GM15510 (cell line): Measurements from ENCODE around the gene MYL6.

Source experiments
- POLR2A ChIP-seq: IDR thresholded peaks from 3 replicates; pipeline ENCODE4 v1.6.1; 2011; ENCODE audit warnings: borderline replicate concordance; ENCODE audit not compliant: insufficient read length; ENCODE audit errors: extremely low read depth

MYL6 gene

DNA sequence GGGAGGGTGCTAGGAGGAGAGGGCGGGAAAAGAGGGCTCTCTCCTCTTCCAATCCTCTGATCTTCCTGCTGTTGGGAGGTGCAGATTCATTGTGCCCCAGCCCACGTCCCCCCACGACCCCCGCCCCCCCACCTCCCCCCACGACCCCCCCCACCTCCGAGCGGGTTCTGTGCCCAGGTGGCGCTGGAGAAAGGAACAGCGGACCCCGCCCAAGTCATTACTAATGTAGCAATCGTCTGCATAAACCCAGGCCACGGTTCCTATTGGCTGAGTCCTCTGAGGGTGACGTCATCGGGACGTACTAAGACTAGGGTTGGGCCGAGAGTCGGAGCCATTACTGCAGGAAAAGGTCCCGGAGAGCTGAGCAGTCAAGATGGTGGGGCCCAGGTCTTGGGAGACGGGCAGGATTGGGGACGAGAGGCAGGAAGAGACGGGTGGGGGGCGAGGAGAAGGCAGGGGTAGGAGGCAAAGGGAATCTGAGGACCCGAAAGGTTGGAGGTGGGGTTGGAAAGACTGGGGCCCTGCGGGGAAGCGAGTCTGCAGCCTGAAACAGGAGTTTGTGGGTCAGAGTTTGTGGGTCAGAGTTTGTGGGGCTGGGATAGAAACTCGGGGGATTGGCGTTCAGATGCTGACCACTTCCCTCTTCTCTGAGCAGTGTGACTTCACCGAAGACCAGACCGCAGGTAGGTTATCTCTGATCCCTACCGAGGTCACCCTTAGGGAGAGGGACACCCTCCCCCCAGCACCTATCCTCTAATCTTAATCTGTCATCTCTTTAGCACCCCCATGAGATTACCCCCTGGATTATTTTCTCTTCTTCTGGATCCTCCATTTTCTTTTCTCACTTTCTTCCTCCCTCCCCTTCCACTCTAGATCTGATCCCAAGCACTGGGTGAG, at the start of gene MYL6:
TSS of gene MYL6 (plus strand) at position 331 of the 897 bp plus-strand sequence. CDS start at position 374, 43 bp downstream.
- TF ChIP-seq POLR2A: peak; percentile 98

DNA sequence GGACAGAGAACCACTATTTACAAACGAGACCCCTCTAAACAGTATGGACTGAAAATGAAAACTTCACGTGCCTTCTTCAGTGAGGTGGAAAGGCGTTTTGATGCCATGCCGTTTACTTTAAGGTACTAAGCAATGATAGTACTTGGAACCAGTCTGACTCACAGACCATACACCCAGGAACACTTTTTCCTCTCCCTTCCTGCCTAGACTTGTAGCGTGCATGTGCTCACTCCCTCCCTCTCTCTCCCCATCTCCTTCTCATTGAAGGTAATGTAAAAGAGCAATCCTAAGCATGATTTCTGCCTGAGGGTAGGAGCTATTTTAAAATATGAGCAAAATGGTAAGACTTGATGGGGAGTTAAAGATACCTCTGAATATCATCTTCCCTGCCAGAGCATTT, 47.6 kb upstream of the MYL6 start:
- TF ChIP-seq POLR2A: no peak

DNA sequence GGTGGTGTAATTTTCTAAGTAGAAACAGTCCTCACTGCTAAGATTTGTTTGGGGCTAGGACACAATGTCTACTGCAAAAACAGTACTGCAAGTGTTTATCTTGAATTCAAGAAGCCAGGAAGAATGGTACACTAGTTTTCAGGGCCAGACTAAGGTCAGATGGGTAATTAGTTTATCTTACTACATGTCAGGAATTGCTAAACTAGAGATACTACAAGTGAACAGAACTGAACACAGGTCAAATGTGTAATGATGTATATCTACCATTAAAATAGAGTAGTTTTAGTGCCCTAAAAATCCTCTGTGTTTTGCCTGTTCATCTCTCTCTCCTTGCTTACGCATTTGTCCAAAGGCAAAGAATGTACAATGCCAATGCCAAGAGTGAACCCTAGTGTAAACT, 44.1 kb upstream of the MYL6 start:
- no peak for TF ChIP-seq POLR2A

DNA sequence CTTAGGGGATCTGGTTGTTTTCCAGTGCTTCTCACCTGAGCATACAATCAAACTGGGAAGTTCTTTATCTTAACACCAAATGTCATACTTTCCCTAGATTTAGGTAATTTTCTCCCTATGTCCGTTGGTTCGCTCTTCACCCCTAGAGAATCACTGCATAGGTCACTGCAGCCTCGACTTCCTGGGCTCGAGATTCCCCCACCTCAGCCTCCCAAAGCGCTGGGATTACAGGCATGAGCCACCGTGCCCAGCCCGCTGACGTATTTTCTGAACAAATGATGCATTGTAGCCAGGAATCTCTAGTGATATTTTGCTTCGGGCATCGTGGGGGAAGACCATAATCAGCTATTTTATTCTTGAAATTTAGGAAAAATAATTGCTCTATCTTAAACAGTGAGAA, 42.8 kb upstream of the MYL6 start:
- TF ChIP-seq POLR2A: no peak

- peak; percentile 99 for TF ChIP-seq POLR2A
Measured at GRCh38 chr12:56116267-56117081, 41.7 kb upstream of the MYL6 start, which contains the start of gene RPL41. TSS of gene RPL41 (plus strand) at chr12:56116633.

GRCh38 chr12:56117778-56118687, 40.1 kb upstream of the MYL6 start, which contains the start of gene ZC3H10:
TSS of gene ZC3H10 (plus strand) at chr12:56118266. CDS start at chr12:56120563, 2,297 bp downstream.
- TF ChIP-seq POLR2A: peak; percentile 94

- TF ChIP-seq POLR2A: no peak
Measured at GRCh38 chr12:56118688-56119357, 39.3 kb upstream of the MYL6 start.

GRCh38 chr12:56119361-56119796, 38.8 kb upstream of the MYL6 start:
- no peak for TF ChIP-seq POLR2A

- no peak for TF ChIP-seq POLR2A
Measured at GRCh38 chr12:56120158-56120846, 37.9 kb upstream of the MYL6 start.

GRCh38 chr12:56121204-56121870, 36.8 kb upstream of the MYL6 start:
- no peak for TF ChIP-seq POLR2A

- no peak for TF ChIP-seq POLR2A
Measured at GRCh38 chr12:56122637-56123036, 35.5 kb upstream of the MYL6 start.

GRCh38 chr12:56124133-56124532, 34.0 kb upstream of the MYL6 start:
- no peak for TF ChIP-seq POLR2A

DNA sequence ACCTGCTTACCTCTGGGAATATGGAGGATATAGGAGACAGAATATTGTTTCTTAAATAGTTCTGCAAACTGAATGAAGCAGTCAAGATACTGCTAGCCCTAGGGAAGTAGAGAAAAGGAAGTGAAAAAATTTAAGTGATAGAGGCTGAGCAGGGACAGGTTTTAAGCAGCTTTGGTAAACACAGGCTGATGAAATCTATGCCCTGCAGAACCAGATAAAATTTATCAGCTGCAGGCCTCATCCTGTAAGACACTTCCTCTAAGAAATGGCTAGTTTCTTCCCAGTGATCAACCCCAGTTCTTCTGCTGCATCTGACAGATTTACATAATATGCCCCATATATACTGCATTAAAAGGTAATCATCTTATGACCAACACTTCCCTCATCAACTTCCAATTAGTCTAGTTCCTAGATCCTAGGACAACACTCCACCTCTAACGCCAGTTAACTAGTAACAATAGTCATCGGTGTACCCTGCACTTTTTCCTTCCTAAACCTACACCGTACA, 31.4 kb upstream of the MYL6 start:
- TF ChIP-seq POLR2A: no peak

DNA sequence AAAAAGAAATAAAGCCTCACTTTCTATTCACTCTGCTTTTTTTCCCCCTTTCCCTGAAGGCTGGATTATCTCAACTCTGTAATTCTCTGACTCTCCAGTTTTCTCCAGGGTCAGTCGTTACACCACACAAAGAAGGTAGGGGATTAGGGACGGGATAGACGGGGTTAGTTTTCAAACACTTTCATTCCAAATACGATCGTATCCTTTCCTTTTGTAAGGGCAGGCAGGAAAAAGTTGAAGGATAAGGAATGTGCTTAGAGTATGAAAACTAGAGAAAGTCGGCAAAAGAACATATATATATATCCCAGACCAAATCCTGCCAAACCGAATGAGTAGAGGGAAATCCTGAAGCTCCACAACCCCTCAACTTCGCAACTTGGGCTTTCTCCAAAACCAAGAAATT, 30.7 kb upstream of the MYL6 start:
- no peak for TF ChIP-seq POLR2A
